Measurements from ENCODE around the gene LAPTM4A. TPM values are rescaled to one million over a fixed set of nuclear protein-coding genes. Genes with fewer than 3 reads are reported as not detected.

Gene LAPTM4A
- total RNA-seq, 1 experiment from 2014 or later, result 131 TPM

- Histone ChIP-seq H3K27ac (ENCODE audit: insufficient read length, low read depth, low read length) (no peak overlapping the region), H3K9me3 (ENCODE audit: control insufficient read depth, low read depth, low read length) (no peaks in the 10 kb centered on the region), H2BK12ac (ENCODE audit: insufficient read length, low read depth, low read length) (no peak overlapping the region), H4K5ac (ENCODE audit: insufficient read length, low read depth, low read length) (no peak overlapping the region), H2BK120ac (ENCODE audit: low read depth, low read length, poor library complexity, severe bottlenecking) (no peak overlapping the region), H3T11ph (ENCODE audit: low read length) (no peak overlapping the region), H3K79me1 (ENCODE audit: insufficient read depth, low read depth, low read length, poor library complexity, severe bottlenecking) (peaks cover 3% of the 10 kb centered on the region), H2AK5ac (ENCODE audit: insufficient read length, low read length) (no peak overlapping the region), H3K23ac (ENCODE audit: insufficient read length, low read depth, low read length) (no peak overlapping the region), H3K79me2 (ENCODE audit: insufficient read depth, low read length) (no peaks in the 10 kb centered on the region), H3K18ac (ENCODE audit: insufficient read length, low read depth, low read length) (no peak overlapping the region), H3K4ac (ENCODE audit: low read depth, low read length) (no peak overlapping the region), H2BK5ac (ENCODE audit: insufficient read length, low read length) (no peak overlapping the region), H3K14ac (ENCODE audit: insufficient read depth, low read length) (no peak overlapping the region), H3K4me2 (ENCODE audit: insufficient read depth, insufficient read length, low read length) (no peak overlapping the region), H2BK15ac (ENCODE audit: low read depth, low read length) (no peak overlapping the region), H4K91ac (ENCODE audit: insufficient read length, low read depth, low read length) (no peak overlapping the region), H4K20me1 (ENCODE audit: control insufficient read depth, insufficient read depth, insufficient read length) (no peaks in the 10 kb centered on the region), H3K56ac (ENCODE audit: insufficient read length, low read depth, low read length) (no peak overlapping the region), H3K27me3 (ENCODE audit: insufficient read depth, low read length) (no peaks in the 10 kb centered on the region), H2AFZ (ENCODE audit: low read length) (no peak overlapping the region), H2BK20ac (ENCODE audit: low read depth, low read length, poor library complexity, severe bottlenecking) (no peak overlapping the region), H3K9ac (ENCODE audit: extremely low read depth, insufficient read length, low read length) (no peak overlapping the region), H3K4me1 (ENCODE audit: insufficient read depth, low read length) (no peaks in the 10 kb centered on the region), H3K23me2 (ENCODE audit: insufficient read length, low read depth, low read length, poor library complexity, severe bottlenecking) (no peaks in the 10 kb centered on the region), H4K8ac (replicated peaks; ENCODE audit: insufficient read length, low read depth, low read length) (no peak overlapping the region)
- H3K4me1 Mint-ChIP-seq, result no peaks in the 10 kb centered on the region
- no peaks in the 10 kb centered on the region for H3K9me3 Mint-ChIP-seq
- H3K27ac Mint-ChIP-seq, result no peak overlapping the region
- no peak for DNase-seq
- H3K36me3 Mint-ChIP-seq (ENCODE audit: insufficient read depth in 1 of 3, low read depth in 3 of 3), result peaks cover 64 to 98% (median 91%) of the 10 kb centered on the region in 3 experiments
- no CpG with 5 or more reads among the region's 4 CpGs for WGBS (ENCODE audit: extremely low coverage, insufficient read length, low lambda C conversion rate)
- no peak for TF ChIP-seq CTCF (conservative IDR thresholded peaks at IDR 0.05)
- H3K27me3 Mint-ChIP-seq (ENCODE audit: low read depth), result no peaks in the 10 kb centered on the region
- H3K4me3 Mint-ChIP-seq, result no peak overlapping the region
These were observed 17.2 kb downstream of the LAPTM4A start for GRCh38 chr2:20034218-20034617.

Data from H9 (cell line).